SK-N-SH treated with all-trans-retinoic acid at 6 μM for 48 hours (cell line): ENCODE data around the gene RASGEF1C.

ENCODE experiments used
- CSDC2 ChIP-seq: fragments of 250-450 bp; sonication (Bioruptor Pico); IDR thresholded peaks from 2 replicates; pipeline ENCODE4 v1.5.0; 2020; ENCODE audit warnings: mild to moderate bottlenecking, moderate library complexity
- ISL1 ChIP-seq: fragments of 250-450 bp; sonication (Bioruptor Pico); IDR thresholded peaks from 2 replicates; pipeline ENCODE4 v2.1.2; 2022; ENCODE audit warnings: mild to moderate bottlenecking, moderate library complexity
- OSR1 ChIP-seq: fragments of 250-450 bp; sonication (Bioruptor Pico); IDR thresholded peaks from 2 replicates; pipeline ENCODE4 v1.8.0; 2022; ENCODE audit warnings: moderate library complexity, mild to moderate bottlenecking, inconsistent platforms
- PPARA ChIP-seq: fragments of 250-450 bp; sonication (Bioruptor Pico); IDR thresholded peaks from 2 replicates; pipeline ENCODE4 v1.5.0; 2020; ENCODE audit warnings: mild to moderate bottlenecking, borderline replicate concordance
- SNAI2 ChIP-seq: fragments of 250-450 bp; sonication (Bioruptor Pico); IDR thresholded peaks from 2 replicates; pipeline ENCODE4 v1.5.0; 2020; ENCODE audit warnings: mild to moderate bottlenecking, moderate library complexity
- TOX ChIP-seq: fragments of 250-450 bp; sonication (Bioruptor Pico); IDR thresholded peaks from 2 replicates; pipeline ENCODE4 v1.8.0; 2021; ENCODE audit warnings: mild to moderate bottlenecking, moderate library complexity, borderline replicate concordance
- ZC3H10 ChIP-seq: fragments of 250-450 bp; sonication (Bioruptor Pico); IDR thresholded peaks from 2 replicates; pipeline ENCODE4 v1.5.1; 2021; ENCODE audit warnings: mild to moderate bottlenecking, moderate library complexity
- ZFP3 ChIP-seq: fragments of 250-450 bp; sonication (Bioruptor Pico); IDR thresholded peaks from 2 replicates; pipeline ENCODE4 v1.5.0; 2020; ENCODE audit warnings: mild to moderate bottlenecking, moderate library complexity
- ZFP30 ChIP-seq: fragments of 450-650 bp; formaldehyde crosslinking; IDR thresholded peaks from 2 replicates; pipeline ENCODE4 v1.5.0; 2022; ENCODE audit warnings: mild to moderate bottlenecking, moderate library complexity
- ZNF565 ChIP-seq: fragments of 450-650 bp; formaldehyde crosslinking; conservative IDR thresholded peaks from 2 replicates; pipeline ENCODE4 v1.5.0; 2020; ENCODE audit warnings: low read depth, mild to moderate bottlenecking, moderate library complexity
- TF ChIP-seq, protein P1 (sequence below): fragments of 250-450 bp; sonication (Bioruptor Pico); IDR thresholded peaks from 2 replicates; pipeline ENCODE4 v1.8.0; 2020; ENCODE audit warnings: mild to moderate bottlenecking, moderate library complexity, borderline replicate concordance
- TF ChIP-seq, protein P2 (sequence below): fragments of 250-450 bp; sonication (Bioruptor Pico); IDR thresholded peaks from 2 replicates; pipeline ENCODE4 v1.5.0; 2020; ENCODE audit warnings: mild to moderate bottlenecking, moderate library complexity
- TF ChIP-seq, protein P3 (sequence below): fragments of 250-450 bp; sonication (Bioruptor Pico); IDR thresholded peaks from 2 replicates; pipeline ENCODE4 v1.5.1; 2020; ENCODE audit warnings: low read depth, mild to moderate bottlenecking, moderate library complexity
- TF ChIP-seq, protein P4 (sequence below): fragments of 250-450 bp; sonication (Bioruptor Pico); IDR thresholded peaks from 2 replicates; pipeline ENCODE4 v1.5.1; 2021; ENCODE audit warnings: mild to moderate bottlenecking, moderate library complexity

DNA sequence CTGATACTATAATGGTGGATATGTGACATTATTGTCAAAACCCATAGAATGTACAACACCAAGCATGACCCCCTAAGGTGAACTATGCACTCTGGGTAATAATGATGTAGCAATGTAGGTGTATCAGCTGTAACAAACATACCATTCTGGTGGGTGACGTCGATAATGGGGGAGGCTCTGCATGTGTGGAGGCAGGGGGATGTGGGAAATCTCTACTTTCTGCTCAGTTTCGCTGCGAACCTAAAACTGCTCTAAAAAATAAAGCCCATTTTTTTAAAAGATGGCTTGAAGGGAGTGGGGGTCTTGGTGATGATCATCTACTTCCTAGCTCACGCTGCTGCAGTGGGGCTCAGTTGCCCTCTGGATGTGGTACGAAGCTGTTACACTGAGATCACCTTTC lies 51.1 kb downstream of the RASGEF1C start:
- TF ChIP-seq, protein P1, sequence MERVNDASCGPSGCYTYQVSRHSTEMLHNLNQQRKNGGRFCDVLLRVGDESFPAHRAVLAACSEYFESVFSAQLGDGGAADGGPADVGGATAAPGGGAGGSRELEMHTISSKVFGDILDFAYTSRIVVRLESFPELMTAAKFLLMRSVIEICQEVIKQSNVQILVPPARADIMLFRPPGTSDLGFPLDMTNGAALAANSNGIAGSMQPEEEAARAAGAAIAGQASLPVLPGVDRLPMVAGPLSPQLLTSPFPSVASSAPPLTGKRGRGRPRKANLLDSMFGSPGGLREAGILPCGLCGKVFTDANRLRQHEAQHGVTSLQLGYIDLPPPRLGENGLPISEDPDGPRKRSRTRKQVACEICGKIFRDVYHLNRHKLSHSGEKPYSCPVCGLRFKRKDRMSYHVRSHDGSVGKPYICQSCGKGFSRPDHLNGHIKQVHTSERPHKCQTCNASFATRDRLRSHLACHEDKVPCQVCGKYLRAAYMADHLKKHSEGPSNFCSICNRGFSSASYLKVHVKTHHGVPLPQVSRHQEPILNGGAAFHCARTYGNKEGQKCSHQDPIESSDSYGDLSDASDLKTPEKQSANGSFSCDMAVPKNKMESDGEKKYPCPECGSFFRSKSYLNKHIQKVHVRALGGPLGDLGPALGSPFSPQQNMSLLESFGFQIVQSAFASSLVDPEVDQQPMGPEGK, result no peak
- TF ChIP-seq OSR1 (CRISPR knock-in tag) (no peak), ZFP30 (CRISPR knock-in tag) (no peak), CSDC2 (CRISPR knock-in tag) (no peak), ZC3H10 (CRISPR knock-in tag) (no peak), SNAI2 (CRISPR knock-in tag) (no peak), ISL1 (no peak), TOX (no peak), ZNF565 (CRISPR knock-in tag) (no peak), ZFP3 (no peak), PPARA (no peak)
- TF ChIP-seq, protein P2, sequence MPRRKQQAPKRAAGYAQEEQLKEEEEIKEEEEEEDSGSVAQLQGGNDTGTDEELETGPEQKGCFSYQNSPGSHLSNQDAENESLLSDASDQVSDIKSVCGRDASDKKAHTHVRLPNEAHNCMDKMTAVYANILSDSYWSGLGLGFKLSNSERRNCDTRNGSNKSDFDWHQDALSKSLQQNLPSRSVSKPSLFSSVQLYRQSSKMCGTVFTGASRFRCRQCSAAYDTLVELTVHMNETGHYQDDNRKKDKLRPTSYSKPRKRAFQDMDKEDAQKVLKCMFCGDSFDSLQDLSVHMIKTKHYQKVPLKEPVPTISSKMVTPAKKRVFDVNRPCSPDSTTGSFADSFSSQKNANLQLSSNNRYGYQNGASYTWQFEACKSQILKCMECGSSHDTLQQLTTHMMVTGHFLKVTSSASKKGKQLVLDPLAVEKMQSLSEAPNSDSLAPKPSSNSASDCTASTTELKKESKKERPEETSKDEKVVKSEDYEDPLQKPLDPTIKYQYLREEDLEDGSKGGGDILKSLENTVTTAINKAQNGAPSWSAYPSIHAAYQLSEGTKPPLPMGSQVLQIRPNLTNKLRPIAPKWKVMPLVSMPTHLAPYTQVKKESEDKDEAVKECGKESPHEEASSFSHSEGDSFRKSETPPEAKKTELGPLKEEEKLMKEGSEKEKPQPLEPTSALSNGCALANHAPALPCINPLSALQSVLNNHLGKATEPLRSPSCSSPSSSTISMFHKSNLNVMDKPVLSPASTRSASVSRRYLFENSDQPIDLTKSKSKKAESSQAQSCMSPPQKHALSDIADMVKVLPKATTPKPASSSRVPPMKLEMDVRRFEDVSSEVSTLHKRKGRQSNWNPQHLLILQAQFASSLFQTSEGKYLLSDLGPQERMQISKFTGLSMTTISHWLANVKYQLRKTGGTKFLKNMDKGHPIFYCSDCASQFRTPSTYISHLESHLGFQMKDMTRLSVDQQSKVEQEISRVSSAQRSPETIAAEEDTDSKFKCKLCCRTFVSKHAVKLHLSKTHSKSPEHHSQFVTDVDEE (CRISPR knock-in tag), result no peak
- TF ChIP-seq, protein P3, sequence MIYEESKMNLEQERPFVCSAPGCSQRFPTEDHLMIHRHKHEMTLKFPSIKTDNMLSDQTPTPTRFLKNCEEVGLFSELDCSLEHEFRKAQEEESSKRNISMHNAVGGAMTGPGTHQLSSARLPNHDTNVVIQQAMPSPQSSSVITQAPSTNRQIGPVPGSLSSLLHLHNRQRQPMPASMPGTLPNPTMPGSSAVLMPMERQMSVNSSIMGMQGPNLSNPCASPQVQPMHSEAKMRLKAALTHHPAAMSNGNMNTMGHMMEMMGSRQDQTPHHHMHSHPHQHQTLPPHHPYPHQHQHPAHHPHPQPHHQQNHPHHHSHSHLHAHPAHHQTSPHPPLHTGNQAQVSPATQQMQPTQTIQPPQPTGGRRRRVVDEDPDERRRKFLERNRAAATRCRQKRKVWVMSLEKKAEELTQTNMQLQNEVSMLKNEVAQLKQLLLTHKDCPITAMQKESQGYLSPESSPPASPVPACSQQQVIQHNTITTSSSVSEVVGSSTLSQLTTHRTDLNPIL (CRISPR knock-in tag), result no peak
- TF ChIP-seq, protein P4, sequence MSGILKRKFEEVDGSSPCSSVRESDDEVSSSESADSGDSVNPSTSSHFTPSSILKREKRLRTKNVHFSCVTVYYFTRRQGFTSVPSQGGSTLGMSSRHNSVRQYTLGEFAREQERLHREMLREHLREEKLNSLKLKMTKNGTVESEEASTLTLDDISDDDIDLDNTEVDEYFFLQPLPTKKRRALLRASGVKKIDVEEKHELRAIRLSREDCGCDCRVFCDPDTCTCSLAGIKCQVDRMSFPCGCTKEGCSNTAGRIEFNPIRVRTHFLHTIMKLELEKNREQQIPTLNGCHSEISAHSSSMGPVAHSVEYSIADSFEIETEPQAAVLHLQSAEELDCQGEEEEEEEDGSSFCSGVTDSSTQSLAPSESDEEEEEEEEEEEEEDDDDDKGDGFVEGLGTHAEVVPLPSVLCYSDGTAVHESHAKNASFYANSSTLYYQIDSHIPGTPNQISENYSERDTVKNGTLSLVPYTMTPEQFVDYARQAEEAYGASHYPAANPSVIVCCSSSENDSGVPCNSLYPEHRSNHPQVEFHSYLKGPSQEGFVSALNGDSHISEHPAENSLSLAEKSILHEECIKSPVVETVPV (CRISPR knock-in tag), result no peak
